WTC11 (cell line): ENCODE results near the gene UBE3C. TPM values are rescaled to one million over a fixed set of nuclear protein-coding genes. Genes with fewer than 3 reads are reported as not detected.

Experiments used
- ATAC-seq: fragments of 200-7000 bp; cut with Tn5 transposase; 2 replicates; pipeline ENCODE4 v1.10.0; 2021; ENCODE audit warnings: mild to moderate bottlenecking, moderate library complexity
- CTCF ChIA-PET: fragments of 300-600 bp; sonication (Branson Sonifier 250); formaldehyde crosslinking; loops from one replicate; lab custom pipeline; 2021; ENCODE audit warnings: antibody characterized with exemption; lab: Charles Lee
- POLR2A ChIA-PET: fragments of 350-600 bp; sonication (Branson Sonifier 250); formaldehyde crosslinking; loops from one replicate; lab custom pipeline; 2021; ENCODE audit warnings: antibody characterized with exemption; lab: Charles Lee
- DNase-seq: peaks from one replicate; pipeline ENCODE4 v3.0.0; 2021; ENCODE audit warnings: low spot score
- H3K27ac Mint-ChIP-seq: 2 replicates; pipeline ENCODE4 v1.8.0; 2021; ENCODE audit warnings: mixed read lengths
- H3K27me3 Mint-ChIP-seq: 2 replicates; pipeline ENCODE4 v1.8.0; 2021; ENCODE audit warnings: low read depth, mild to moderate bottlenecking, moderate library complexity, mixed read lengths
- H3K36me3 Mint-ChIP-seq: 2 replicates; pipeline ENCODE4 v1.8.0; 2021; ENCODE audit warnings: mixed read lengths
- H3K4me1 Mint-ChIP-seq: 2 replicates; pipeline ENCODE4 v1.8.0; 2022; ENCODE audit warnings: mixed read lengths
- H3K4me3 Mint-ChIP-seq: 2 replicates; pipeline ENCODE4 v1.8.0; 2021; ENCODE audit warnings: mild to moderate bottlenecking, moderate library complexity, mixed read lengths
- H3K9me3 Mint-ChIP-seq: 2 replicates; pipeline ENCODE4 v1.8.0; 2021; ENCODE audit warnings: mixed read lengths
- ELF4 ChIP-seq: sonication (generic); formaldehyde crosslinking; IDR thresholded peaks from 2 replicates; pipeline ENCODE4 v1.8.1; 2022; ENCODE audit warnings: low read depth, mild to moderate bottlenecking, moderate library complexity, missing genetic modification reagents
- FOXK1 ChIP-seq: sonication (generic); formaldehyde crosslinking; IDR thresholded peaks from 2 replicates; pipeline ENCODE4 v1.8.0; 2022; ENCODE audit warnings: mild to moderate bottlenecking, moderate library complexity, missing genetic modification reagents
- GRHL2 ChIP-seq: fragments of 250-450 bp; sonication (Bioruptor Pico); IDR thresholded peaks from 2 replicates; pipeline ENCODE4 v1.8.0; 2022; ENCODE audit warnings: mild to moderate bottlenecking, moderate library complexity; ENCODE audit not compliant: insufficient replicate concordance, severe bottlenecking
- JUN ChIP-seq: sonication (generic); formaldehyde crosslinking; IDR thresholded peaks from 2 replicates; pipeline ENCODE4 v1.8.0; 2023; ENCODE audit warnings: mild to moderate bottlenecking, missing genetic modification reagents
- KAT7 ChIP-seq: sonication (generic); formaldehyde crosslinking; IDR thresholded peaks from 2 replicates; pipeline ENCODE4 v1.8.1; 2023; ENCODE audit warnings: missing genetic modification reagents, mild to moderate bottlenecking, borderline replicate concordance
- NFE2L1 ChIP-seq: sonication (generic); formaldehyde crosslinking; IDR thresholded peaks from 2 replicates; pipeline ENCODE4 v1.8.1; 2023; ENCODE audit warnings: missing genetic modification reagents
- NR2C2 ChIP-seq: sonication (generic); formaldehyde crosslinking; IDR thresholded peaks from 2 replicates; pipeline ENCODE4 v1.8.0; 2022; ENCODE audit warnings: mild to moderate bottlenecking, missing genetic modification reagents
- OVOL2 ChIP-seq: fragments of 250-450 bp; sonication (Bioruptor Pico); IDR thresholded peaks from 2 replicates; pipeline ENCODE4 v1.9.0; 2021; ENCODE audit warnings: mild to moderate bottlenecking, borderline replicate concordance
- SMAD3 ChIP-seq: sonication (generic); formaldehyde crosslinking; IDR thresholded peaks from 2 replicates; pipeline ENCODE4 v1.8.0; 2022; ENCODE audit warnings: missing genetic modification reagents, mild to moderate bottlenecking, borderline replicate concordance
- SOX15 ChIP-seq: fragments of 250-450 bp; sonication (Bioruptor Pico); IDR thresholded peaks from 2 replicates; pipeline ENCODE4 v1.9.0; 2021; ENCODE audit warnings: mild to moderate bottlenecking
- total RNA-seq: library from RNA; stranded (reverse); gene quantifications from 3 replicates; pipeline ENCODE4 v1.2.3, GENCODE V29; 2021
- TF ChIP-seq, protein P1 (sequence below): sonication (generic); formaldehyde crosslinking; conservative IDR thresholded peaks from 2 replicates; pipeline ENCODE4 v1.8.1; 2023; ENCODE audit warnings: mild to moderate bottlenecking, low read depth, missing genetic modification reagents, moderate library complexity
- TF ChIP-seq, protein P2 (sequence below): sonication (generic); formaldehyde crosslinking; IDR thresholded peaks from 2 replicates; pipeline ENCODE4 v1.8.1; 2023; ENCODE audit warnings: mild to moderate bottlenecking, moderate library complexity, missing genetic modification reagents
- TF ChIP-seq, protein P3 (sequence below): sonication (generic); formaldehyde crosslinking; IDR thresholded peaks from 2 replicates; pipeline ENCODE4 v1.8.0; 2023; ENCODE audit warnings: missing genetic modification reagents
- TF ChIP-seq, protein P4 (sequence below): sonication (generic); formaldehyde crosslinking; conservative IDR thresholded peaks from 2 replicates; pipeline ENCODE4 v1.8.1; 2022; ENCODE audit warnings: mild to moderate bottlenecking, missing genetic modification reagents
- TF ChIP-seq, protein P5 (sequence below): sonication (generic); formaldehyde crosslinking; IDR thresholded peaks from 2 replicates; pipeline ENCODE4 v1.8.1; 2023; ENCODE audit warnings: mild to moderate bottlenecking, missing genetic modification reagents, moderate library complexity
- TF ChIP-seq, protein P6 (sequence below): sonication (generic); formaldehyde crosslinking; IDR thresholded peaks from 2 replicates; pipeline ENCODE4 v1.8.1; 2022; ENCODE audit warnings: low read depth, missing genetic modification reagents, borderline replicate concordance

UBE3C gene
- total RNA-seq, 1 experiment from 2014 or later = 59.7 TPM

DNA sequence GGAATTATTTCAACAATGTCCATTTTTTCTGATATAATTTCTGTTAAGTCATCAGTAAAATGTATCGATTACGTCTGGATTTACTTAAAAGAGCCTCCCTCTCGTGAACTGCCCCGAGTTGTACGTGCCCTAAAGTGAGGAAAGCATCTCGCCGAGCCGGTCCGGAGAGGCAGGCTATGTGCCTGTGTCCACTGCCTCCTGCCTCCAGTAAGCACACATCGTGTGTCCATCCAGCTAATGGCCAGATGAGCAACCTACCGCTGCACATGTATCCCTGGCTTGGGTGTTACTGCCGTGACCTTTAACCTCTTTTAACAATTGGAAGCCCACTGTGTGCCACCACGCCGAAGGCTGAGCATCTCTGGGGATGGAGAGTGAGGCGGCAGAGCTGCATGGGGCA is 174.9 kb downstream of the UBE3C start (continued):
- TF ChIP-seq, protein P1, sequence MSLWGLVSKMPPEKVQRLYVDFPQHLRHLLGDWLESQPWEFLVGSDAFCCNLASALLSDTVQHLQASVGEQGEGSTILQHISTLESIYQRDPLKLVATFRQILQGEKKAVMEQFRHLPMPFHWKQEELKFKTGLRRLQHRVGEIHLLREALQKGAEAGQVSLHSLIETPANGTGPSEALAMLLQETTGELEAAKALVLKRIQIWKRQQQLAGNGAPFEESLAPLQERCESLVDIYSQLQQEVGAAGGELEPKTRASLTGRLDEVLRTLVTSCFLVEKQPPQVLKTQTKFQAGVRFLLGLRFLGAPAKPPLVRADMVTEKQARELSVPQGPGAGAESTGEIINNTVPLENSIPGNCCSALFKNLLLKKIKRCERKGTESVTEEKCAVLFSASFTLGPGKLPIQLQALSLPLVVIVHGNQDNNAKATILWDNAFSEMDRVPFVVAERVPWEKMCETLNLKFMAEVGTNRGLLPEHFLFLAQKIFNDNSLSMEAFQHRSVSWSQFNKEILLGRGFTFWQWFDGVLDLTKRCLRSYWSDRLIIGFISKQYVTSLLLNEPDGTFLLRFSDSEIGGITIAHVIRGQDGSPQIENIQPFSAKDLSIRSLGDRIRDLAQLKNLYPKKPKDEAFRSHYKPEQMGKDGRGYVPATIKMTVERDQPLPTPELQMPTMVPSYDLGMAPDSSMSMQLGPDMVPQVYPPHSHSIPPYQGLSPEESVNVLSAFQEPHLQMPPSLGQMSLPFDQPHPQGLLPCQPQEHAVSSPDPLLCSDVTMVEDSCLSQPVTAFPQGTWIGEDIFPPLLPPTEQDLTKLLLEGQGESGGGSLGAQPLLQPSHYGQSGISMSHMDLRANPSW (CRISPR knock-in tag) = no peak
- TF ChIP-seq, all 79 proteins: peak for 0

DNA sequence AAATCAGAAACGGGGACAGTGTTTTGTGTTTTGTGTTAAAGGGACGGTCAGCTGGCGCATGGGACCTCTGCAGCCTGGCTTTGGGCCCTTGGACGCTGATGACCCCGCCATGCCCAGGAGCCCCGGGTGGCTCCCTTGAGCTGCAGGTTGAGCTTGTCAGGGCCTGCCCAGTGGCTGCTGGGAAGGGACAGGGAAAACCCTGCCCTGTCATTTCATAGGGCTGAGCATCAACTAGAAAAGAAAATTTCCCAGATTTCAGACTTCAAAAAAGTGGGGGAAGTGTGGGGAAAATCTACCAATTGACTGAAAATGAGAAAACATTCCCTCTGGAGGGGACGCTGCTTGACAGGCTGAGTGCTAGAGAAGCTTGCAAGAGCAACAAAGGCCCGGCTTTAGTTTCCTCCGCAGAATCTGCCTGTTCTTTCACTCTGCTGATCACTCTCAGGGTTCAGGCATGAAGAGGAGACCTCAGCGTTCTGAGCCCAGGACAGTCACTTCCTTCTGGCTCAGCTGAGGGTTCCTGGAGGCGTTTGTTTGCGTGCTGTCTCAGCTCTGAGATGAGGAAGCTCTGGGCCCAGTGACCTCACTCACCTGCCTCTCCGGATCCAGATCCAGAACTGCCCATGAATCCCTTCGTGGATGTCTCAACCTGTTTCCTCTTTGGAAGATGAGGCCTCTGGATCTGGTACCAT is 179.4 kb downstream of the UBE3C start:
- Mint-ChIP-seq H3K27me3 (no peaks in the 10 kb centered on the region; the same call in 1 of the 2 replicates), H3K27ac (peak overlapping the region; percentile 93), H3K4me1 (peaks cover 45% of the 10 kb centered on the region), H3K4me3 (no peak overlapping the region), H3K36me3 (no peaks in the 10 kb centered on the region; the same call in 1 of the 2 replicates), H3K9me3 (no peaks in the 10 kb centered on the region)
- TF ChIP-seq, protein P2, sequence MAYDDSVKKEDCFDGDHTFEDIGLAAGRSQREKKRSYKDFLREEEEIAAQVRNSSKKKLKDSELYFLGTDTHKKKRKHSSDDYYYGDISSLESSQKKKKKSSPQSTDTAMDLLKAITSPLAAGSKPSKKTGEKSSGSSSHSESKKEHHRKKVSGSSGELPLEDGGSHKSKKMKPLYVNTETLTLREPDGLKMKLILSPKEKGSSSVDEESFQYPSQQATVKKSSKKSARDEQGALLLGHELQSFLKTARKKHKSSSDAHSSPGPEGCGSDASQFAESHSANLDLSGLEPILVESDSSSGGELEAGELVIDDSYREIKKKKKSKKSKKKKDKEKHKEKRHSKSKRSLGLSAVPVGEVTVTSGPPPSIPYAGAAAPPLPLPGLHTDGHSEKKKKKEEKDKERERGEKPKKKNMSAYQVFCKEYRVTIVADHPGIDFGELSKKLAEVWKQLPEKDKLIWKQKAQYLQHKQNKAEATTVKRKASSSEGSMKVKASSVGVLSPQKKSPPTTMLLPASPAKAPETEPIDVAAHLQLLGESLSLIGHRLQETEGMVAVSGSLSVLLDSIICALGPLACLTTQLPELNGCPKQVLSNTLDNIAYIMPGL (CRISPR knock-in tag) = no peak
- no peak for TF ChIP-seq FOXK1 (CRISPR knock-in tag)
- TF ChIP-seq, protein P3, sequence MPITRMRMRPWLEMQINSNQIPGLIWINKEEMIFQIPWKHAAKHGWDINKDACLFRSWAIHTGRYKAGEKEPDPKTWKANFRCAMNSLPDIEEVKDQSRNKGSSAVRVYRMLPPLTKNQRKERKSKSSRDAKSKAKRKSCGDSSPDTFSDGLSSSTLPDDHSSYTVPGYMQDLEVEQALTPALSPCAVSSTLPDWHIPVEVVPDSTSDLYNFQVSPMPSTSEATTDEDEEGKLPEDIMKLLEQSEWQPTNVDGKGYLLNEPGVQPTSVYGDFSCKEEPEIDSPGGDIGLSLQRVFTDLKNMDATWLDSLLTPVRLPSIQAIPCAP (CRISPR knock-in tag) = no peak
- no peak for TF ChIP-seq SOX15 (CRISPR knock-in tag)
- no peak for TF ChIP-seq NR2C2
- no peak for TF ChIP-seq KAT7
- TF ChIP-seq, protein P4, sequence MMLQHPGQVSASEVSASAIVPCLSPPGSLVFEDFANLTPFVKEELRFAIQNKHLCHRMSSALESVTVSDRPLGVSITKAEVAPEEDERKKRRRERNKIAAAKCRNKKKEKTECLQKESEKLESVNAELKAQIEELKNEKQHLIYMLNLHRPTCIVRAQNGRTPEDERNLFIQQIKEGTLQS (CRISPR knock-in tag) = no peak
- TF ChIP-seq GRHL2 (CRISPR knock-in tag) = no peak
- TF ChIP-seq JUN (CRISPR knock-in tag) = no peak
- no peak for TF ChIP-seq OVOL2 (CRISPR knock-in tag)
- no peak for TF ChIP-seq NFE2L1 (CRISPR knock-in tag)
- no peak for TF ChIP-seq ELF4 (CRISPR knock-in tag)
- no peak for TF ChIP-seq SMAD3 (CRISPR knock-in tag)
- TF ChIP-seq, protein P5, sequence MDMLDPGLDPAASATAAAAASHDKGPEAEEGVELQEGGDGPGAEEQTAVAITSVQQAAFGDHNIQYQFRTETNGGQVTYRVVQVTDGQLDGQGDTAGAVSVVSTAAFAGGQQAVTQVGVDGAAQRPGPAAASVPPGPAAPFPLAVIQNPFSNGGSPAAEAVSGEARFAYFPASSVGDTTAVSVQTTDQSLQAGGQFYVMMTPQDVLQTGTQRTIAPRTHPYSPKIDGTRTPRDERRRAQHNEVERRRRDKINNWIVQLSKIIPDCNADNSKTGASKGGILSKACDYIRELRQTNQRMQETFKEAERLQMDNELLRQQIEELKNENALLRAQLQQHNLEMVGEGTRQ (CRISPR knock-in tag) = no peak
- TF ChIP-seq, protein P6, sequence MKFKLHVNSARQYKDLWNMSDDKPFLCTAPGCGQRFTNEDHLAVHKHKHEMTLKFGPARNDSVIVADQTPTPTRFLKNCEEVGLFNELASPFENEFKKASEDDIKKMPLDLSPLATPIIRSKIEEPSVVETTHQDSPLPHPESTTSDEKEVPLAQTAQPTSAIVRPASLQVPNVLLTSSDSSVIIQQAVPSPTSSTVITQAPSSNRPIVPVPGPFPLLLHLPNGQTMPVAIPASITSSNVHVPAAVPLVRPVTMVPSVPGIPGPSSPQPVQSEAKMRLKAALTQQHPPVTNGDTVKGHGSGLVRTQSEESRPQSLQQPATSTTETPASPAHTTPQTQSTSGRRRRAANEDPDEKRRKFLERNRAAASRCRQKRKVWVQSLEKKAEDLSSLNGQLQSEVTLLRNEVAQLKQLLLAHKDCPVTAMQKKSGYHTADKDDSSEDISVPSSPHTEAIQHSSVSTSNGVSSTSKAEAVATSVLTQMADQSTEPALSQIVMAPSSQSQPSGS = no peak
- CTCF ChIA-PET = interaction anchor here (1.1 kb wide), 1 partner anchor 20 kb away, joined by 3 read pairs; no protein-coding TSS in a partner anchor
- DNase-seq = no peak
- POLR2A ChIA-PET = no interaction called here
- no peak for ATAC-seq

Other genes starting within 250 kb of the UBE3C start
- gene LMBR1, start 245.7 kb upstream of the UBE3C start, total RNA-seq = 55.6 to 57.3 TPM (median 56.5 TPM) in 3 replicates
- 26.0 to 38.5 TPM (median 27.6 TPM) in 3 replicates for gene NOM1, start 189.2 kb upstream of the UBE3C start, total RNA-seq
- gene MNX1, start 128.3 kb upstream of the UBE3C start, total RNA-seq = 0.32 to 0.46 TPM (median 0.34 TPM) in 3 replicates
- gene DNAJB6, start 198.1 kb downstream of the UBE3C start, total RNA-seq = 264 to 288 TPM (median 268 TPM) in 3 replicates